Measurements from ENCODE around the gene ADAMTS19. TPM values are rescaled to one million over a fixed set of nuclear protein-coding genes. Genes with fewer than 3 reads are reported as not detected.
A peak's percentile ranks its signal among the peaks of the same experiment; 100 is the strongest.
"Not testable (repeated sequence)": the region's sequence is repeated elsewhere in the genome, so short reads cannot be mapped to it uniquely, and the experiment has no call there.

ADAMTS19 gene
- total RNA-seq, 1 donor from 2014 or later: under 0.01 TPM

- TF ChIP-seq, protein P1, sequence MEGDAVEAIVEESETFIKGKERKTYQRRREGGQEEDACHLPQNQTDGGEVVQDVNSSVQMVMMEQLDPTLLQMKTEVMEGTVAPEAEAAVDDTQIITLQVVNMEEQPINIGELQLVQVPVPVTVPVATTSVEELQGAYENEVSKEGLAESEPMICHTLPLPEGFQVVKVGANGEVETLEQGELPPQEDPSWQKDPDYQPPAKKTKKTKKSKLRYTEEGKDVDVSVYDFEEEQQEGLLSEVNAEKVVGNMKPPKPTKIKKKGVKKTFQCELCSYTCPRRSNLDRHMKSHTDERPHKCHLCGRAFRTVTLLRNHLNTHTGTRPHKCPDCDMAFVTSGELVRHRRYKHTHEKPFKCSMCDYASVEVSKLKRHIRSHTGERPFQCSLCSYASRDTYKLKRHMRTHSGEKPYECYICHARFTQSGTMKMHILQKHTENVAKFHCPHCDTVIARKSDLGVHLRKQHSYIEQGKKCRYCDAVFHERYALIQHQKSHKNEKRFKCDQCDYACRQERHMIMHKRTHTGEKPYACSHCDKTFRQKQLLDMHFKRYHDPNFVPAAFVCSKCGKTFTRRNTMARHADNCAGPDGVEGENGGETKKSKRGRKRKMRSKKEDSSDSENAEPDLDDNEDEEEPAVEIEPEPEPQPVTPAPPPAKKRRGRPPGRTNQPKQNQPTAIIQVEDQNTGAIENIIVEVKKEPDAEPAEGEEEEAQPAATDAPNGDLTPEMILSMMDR (IDR thresholded peaks at IDR 0.05; ENCODE audit: insufficient read depth, low read length, severe bottlenecking): no peak
- H3K4me3 ChIP-seq (ENCODE audit: low read depth, low read length): no peak overlapping the region
- FAIRE-seq: no peak
- no peaks in the 10 kb centered on the region for H3K36me3 ChIP-seq (ENCODE audit: control insufficient read depth, insufficient read depth, low read length)
- DNase-seq (ENCODE audit: low read depth): peak; percentile 63
- no peaks in the 10 kb centered on the region for H3K27me3 ChIP-seq (ENCODE audit: control insufficient read depth, insufficient read depth, low read length)
Observed at GRCh38 chr5:129554134-129554904, 94.2 kb downstream of the ADAMTS19 start.

DNA sequence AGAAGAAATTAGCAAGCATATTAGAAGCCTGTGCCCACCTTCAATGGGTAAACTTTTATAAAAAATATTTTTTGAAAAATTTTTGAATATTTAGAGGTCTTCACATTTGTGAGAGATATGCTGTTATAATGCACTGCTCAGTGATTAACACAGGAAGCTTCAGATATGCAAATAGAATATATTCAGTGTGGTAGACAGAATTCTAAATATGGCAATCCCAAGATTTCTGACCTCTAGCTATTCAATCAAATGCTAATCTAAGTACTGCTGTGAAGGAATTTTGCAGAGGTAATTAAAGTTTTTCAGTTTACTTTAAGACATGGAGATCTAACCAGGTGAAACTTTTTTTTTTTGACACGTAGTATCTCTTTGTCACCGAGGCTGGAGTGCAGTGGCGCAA is 103.5 kb downstream of the ADAMTS19 start:
- Histone ChIP-seq H3K4me3 (ENCODE audit: low read depth, low read length) (no peak overlapping the region), H3K36me3 (ENCODE audit: control insufficient read depth, insufficient read depth, low read length) (no peaks in the 10 kb centered on the region), H3K27me3 (ENCODE audit: control insufficient read depth, insufficient read depth, low read length) (no peaks in the 10 kb centered on the region)
- TF ChIP-seq, protein P1 (IDR thresholded peaks at IDR 0.05; ENCODE audit: insufficient read depth, low read length, severe bottlenecking): no peak
- DNase-seq (ENCODE audit: low read depth) (no peak), FAIRE-seq (no peak)

DNA sequence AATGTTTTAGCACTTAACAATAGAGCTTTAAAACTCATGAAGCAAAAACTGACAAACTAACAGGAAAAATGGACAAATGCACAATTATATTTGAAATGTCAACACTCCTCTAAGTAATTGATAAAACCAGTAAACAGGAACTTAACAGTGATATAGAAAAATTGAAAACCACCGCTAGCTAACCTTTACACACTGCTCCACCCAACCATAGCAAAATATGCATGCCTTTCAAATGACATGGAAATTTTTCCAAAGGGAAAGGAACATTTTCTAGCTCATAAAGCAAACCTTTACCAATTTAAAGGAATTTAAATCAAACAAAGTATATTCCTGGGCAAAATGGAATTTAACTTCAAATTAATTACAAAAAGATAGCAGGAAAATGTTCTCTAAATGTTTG is 109.2 kb downstream of the ADAMTS19 start:
- H3K27me3 ChIP-seq (ENCODE audit: control insufficient read depth, insufficient read depth, low read length): no peaks in the 10 kb centered on the region
- TF ChIP-seq, protein P1 (IDR thresholded peaks at IDR 0.05; ENCODE audit: insufficient read depth, low read length, severe bottlenecking): no peak
- no peak for DNase-seq (ENCODE audit: low read depth)
- no peak for FAIRE-seq
- H3K36me3 ChIP-seq (ENCODE audit: control insufficient read depth, insufficient read depth, low read length): no peaks in the 10 kb centered on the region
- H3K4me3 ChIP-seq (ENCODE audit: low read depth, low read length): no peak overlapping the region

GRCh38 chr5:129572060-129572459 is 112.0 kb downstream of the ADAMTS19 start:
- DNase-seq (ENCODE audit: low read depth): no peak
- FAIRE-seq: no peak
- TF ChIP-seq, protein P1 (IDR thresholded peaks at IDR 0.05; ENCODE audit: insufficient read depth, low read length, severe bottlenecking): no peak
- Histone ChIP-seq H3K27me3 (ENCODE audit: control insufficient read depth, insufficient read depth, low read length) (no peaks in the 10 kb centered on the region), H3K4me3 (ENCODE audit: low read depth, low read length) (no peak overlapping the region), H3K36me3 (ENCODE audit: control insufficient read depth, insufficient read depth, low read length) (no peaks in the 10 kb centered on the region)

GRCh38 chr5:129584496-129584895 is 124.4 kb downstream of the ADAMTS19 start:
- H3K36me3 ChIP-seq (ENCODE audit: control insufficient read depth, insufficient read depth, low read length); DNase-seq (ENCODE audit: low read depth); FAIRE-seq; H3K4me3 ChIP-seq (ENCODE audit: low read depth, low read length); H3K27me3 ChIP-seq (ENCODE audit: control insufficient read depth, insufficient read depth, low read length): not testable (repeated sequence)

GRCh38 chr5:129591508-129592160 is 131.5 kb downstream of the ADAMTS19 start:
- Histone ChIP-seq H3K36me3 (ENCODE audit: control insufficient read depth, insufficient read depth, low read length) (no peaks in the 10 kb centered on the region), H3K27me3 (ENCODE audit: control insufficient read depth, insufficient read depth, low read length) (no peaks in the 10 kb centered on the region), H3K4me3 (ENCODE audit: low read depth, low read length) (no peak overlapping the region)
- no peak for FAIRE-seq
- DNase-seq (ENCODE audit: low read depth): peak; percentile 61
- TF ChIP-seq, protein P1 (IDR thresholded peaks at IDR 0.05; ENCODE audit: insufficient read depth, low read length, severe bottlenecking): no peak

Data from bronchial epithelial cell (primary cell).